Astrocyte (in vitro differentiated cells and primary cell): Measurements from ENCODE around the gene EFNA5.

ENCODE experiments used
- EZH2 ChIP-seq: IDR thresholded peaks from 2 replicates; pipeline ENCODE4 v1.6.1; 2012; ENCODE audit warnings: mild to moderate bottlenecking, low read length, inconsistent platforms; ENCODE audit not compliant: insufficient read depth
- TF ChIP-seq, protein P1 (sequence below): IDR thresholded peaks from 2 replicates; pipeline ENCODE4 v1.5.1; 2011; ENCODE audit warnings: low read depth, mild to moderate bottlenecking, inconsistent platforms, low read length, moderate library complexity; ENCODE audit not compliant: insufficient read depth

- TF ChIP-seq, protein P1, sequence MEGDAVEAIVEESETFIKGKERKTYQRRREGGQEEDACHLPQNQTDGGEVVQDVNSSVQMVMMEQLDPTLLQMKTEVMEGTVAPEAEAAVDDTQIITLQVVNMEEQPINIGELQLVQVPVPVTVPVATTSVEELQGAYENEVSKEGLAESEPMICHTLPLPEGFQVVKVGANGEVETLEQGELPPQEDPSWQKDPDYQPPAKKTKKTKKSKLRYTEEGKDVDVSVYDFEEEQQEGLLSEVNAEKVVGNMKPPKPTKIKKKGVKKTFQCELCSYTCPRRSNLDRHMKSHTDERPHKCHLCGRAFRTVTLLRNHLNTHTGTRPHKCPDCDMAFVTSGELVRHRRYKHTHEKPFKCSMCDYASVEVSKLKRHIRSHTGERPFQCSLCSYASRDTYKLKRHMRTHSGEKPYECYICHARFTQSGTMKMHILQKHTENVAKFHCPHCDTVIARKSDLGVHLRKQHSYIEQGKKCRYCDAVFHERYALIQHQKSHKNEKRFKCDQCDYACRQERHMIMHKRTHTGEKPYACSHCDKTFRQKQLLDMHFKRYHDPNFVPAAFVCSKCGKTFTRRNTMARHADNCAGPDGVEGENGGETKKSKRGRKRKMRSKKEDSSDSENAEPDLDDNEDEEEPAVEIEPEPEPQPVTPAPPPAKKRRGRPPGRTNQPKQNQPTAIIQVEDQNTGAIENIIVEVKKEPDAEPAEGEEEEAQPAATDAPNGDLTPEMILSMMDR: no peak
- no peak for TF ChIP-seq EZH2
Observed at GRCh38 chr5:107504424-107504823, 166.3 kb downstream of the EFNA5 start.
